GM23338 (cell line): ENCODE data around the gene SLC9A3.

Source experiments
- CREB1 ChIP-seq: fragments of 250-450 bp; sonication (Bioruptor Pico); IDR thresholded peaks from 2 replicates; pipeline ENCODE4 v1.5.0; 2020; ENCODE audit warnings: low read depth, mild to moderate bottlenecking, moderate library complexity
- EZH2 ChIP-seq: fragments of 200-600 bp; sonication (generic); IDR thresholded peaks from one replicate; pipeline ENCODE4 v1.8.0; 2017; ENCODE audit warnings: antibody characterized with exemption, mild to moderate bottlenecking, low read depth; ENCODE audit not compliant: unreplicated experiment
- EZH2phosphoT487 ChIP-seq: fragments of 200-600 bp; sonication (generic); IDR thresholded peaks from one replicate; pipeline ENCODE4 v1.8.1; 2018; ENCODE audit warnings: antibody characterized with exemption; ENCODE audit not compliant: unreplicated experiment
- JUNB ChIP-seq: IDR thresholded peaks from one replicate; pipeline ENCODE4 v1.6.1; 2016; ENCODE audit warnings: antibody characterized with exemption; ENCODE audit not compliant: unreplicated experiment
- NANOG ChIP-seq: IDR thresholded peaks from 2 replicates; pipeline ENCODE4 v1.6.1; 2016; ENCODE audit warnings: antibody characterized with exemption, borderline replicate concordance
- POLR2AphosphoS5 ChIP-seq: IDR thresholded peaks from 2 replicates; pipeline ENCODE4 v1.6.1; 2016; ENCODE audit warnings: antibody characterized with exemption, low read depth
- ZNF114 ChIP-seq: fragments of 250-450 bp; sonication (Bioruptor Pico); IDR thresholded peaks from 2 replicates; pipeline ENCODE4 v1.5.0; 2020; ENCODE audit warnings: mild to moderate bottlenecking, moderate library complexity
- ZNF331 ChIP-seq: fragments of 250-450 bp; sonication (Bioruptor Pico); IDR thresholded peaks from 2 replicates; pipeline ENCODE4 v1.5.0; 2020; ENCODE audit warnings: low read depth, mild to moderate bottlenecking, moderate library complexity
- TF ChIP-seq, protein P1 (sequence below), 2 experiments: fragments of 200-600 bp in 1 of 2; sonication (generic) in 1 of 2; conservative IDR thresholded peaks; 2 replicates each; pipeline versions ENCODE4 v1.5.1 to v1.6.1; 2016 to 2017; ENCODE audit warnings: antibody characterized with exemption in 2 of 2, low read depth in 2 of 2, mild to moderate bottlenecking in 2 of 2, moderate library complexity in 1 of 2
- TF ChIP-seq, protein P2 (sequence below): IDR thresholded peaks from one replicate; pipeline ENCODE4 v1.6.1; 2018; ENCODE audit warnings: antibody characterized with exemption; ENCODE audit not compliant: unreplicated experiment
- TF ChIP-seq, protein P3 (sequence below): IDR thresholded peaks from 2 replicates; pipeline ENCODE4 v1.6.1; 2016; ENCODE audit warnings: antibody characterized with exemption

DNA sequence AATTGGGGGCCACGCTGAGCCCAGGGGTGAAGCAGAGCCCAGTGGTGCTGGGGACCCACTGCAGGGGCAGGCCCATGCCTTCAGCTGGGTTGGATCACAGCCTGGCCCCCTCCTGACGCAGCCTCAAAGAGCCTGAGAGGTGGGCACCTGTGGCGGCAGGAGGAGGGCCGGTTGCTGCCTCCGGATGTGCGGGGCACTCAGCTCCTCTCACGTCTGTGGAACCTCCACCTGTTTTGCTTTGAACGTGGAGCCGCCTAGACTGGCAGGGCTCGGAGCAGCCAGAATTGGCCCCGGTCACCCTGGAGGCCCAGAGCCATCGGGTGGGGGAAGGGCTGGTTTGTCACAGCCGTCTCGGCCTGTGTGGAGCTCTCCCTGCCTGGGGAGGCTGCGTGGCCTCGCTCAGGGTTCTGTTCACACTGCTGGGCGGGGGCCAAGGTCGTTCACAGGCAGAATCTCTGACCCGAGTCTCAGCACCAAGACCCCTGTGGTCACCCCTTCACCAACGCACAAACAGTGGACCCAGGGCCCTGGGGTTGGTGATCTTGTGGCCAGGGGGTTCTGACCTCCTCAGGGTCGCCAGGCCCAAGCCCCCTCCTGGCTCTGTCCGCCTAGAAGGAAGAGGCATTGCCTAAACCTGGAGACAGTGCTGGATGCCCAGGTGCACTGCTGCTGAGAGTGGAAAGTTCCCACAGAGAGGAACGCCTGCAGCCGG, 9.2 kb upstream of the SLC9A3 start:
- TF ChIP-seq, protein P1, sequence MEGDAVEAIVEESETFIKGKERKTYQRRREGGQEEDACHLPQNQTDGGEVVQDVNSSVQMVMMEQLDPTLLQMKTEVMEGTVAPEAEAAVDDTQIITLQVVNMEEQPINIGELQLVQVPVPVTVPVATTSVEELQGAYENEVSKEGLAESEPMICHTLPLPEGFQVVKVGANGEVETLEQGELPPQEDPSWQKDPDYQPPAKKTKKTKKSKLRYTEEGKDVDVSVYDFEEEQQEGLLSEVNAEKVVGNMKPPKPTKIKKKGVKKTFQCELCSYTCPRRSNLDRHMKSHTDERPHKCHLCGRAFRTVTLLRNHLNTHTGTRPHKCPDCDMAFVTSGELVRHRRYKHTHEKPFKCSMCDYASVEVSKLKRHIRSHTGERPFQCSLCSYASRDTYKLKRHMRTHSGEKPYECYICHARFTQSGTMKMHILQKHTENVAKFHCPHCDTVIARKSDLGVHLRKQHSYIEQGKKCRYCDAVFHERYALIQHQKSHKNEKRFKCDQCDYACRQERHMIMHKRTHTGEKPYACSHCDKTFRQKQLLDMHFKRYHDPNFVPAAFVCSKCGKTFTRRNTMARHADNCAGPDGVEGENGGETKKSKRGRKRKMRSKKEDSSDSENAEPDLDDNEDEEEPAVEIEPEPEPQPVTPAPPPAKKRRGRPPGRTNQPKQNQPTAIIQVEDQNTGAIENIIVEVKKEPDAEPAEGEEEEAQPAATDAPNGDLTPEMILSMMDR (conservative IDR thresholded peaks at IDR 0.05; ENCODE audit: low read depth in 2 of 2), result no peak
- TF ChIP-seq POLR2AphosphoS5 (no peak), CREB1 (CRISPR knock-in tag) (no peak), JUNB (no peak), EZH2 (no peak), ZNF114 (CRISPR knock-in tag) (no peak), EZH2phosphoT487 (no peak), NANOG (no peak), ZNF331 (no peak)
- TF ChIP-seq, protein P2, sequence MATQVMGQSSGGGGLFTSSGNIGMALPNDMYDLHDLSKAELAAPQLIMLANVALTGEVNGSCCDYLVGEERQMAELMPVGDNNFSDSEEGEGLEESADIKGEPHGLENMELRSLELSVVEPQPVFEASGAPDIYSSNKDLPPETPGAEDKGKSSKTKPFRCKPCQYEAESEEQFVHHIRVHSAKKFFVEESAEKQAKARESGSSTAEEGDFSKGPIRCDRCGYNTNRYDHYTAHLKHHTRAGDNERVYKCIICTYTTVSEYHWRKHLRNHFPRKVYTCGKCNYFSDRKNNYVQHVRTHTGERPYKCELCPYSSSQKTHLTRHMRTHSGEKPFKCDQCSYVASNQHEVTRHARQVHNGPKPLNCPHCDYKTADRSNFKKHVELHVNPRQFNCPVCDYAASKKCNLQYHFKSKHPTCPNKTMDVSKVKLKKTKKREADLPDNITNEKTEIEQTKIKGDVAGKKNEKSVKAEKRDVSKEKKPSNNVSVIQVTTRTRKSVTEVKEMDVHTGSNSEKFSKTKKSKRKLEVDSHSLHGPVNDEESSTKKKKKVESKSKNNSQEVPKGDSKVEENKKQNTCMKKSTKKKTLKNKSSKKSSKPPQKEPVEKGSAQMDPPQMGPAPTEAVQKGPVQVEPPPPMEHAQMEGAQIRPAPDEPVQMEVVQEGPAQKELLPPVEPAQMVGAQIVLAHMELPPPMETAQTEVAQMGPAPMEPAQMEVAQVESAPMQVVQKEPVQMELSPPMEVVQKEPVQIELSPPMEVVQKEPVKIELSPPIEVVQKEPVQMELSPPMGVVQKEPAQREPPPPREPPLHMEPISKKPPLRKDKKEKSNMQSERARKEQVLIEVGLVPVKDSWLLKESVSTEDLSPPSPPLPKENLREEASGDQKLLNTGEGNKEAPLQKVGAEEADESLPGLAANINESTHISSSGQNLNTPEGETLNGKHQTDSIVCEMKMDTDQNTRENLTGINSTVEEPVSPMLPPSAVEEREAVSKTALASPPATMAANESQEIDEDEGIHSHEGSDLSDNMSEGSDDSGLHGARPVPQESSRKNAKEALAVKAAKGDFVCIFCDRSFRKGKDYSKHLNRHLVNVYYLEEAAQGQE, result no peak
- TF ChIP-seq, protein P3, sequence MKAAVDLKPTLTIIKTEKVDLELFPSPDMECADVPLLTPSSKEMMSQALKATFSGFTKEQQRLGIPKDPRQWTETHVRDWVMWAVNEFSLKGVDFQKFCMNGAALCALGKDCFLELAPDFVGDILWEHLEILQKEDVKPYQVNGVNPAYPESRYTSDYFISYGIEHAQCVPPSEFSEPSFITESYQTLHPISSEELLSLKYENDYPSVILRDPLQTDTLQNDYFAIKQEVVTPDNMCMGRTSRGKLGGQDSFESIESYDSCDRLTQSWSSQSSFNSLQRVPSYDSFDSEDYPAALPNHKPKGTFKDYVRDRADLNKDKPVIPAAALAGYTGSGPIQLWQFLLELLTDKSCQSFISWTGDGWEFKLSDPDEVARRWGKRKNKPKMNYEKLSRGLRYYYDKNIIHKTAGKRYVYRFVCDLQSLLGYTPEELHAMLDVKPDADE, result no peak
